HepG2 (cell line): ENCODE data around the gene RNPS1. TPM values are rescaled to one million over a fixed set of nuclear protein-coding genes. Genes with fewer than 3 reads are reported as not detected.

Experiments used
- ATAC-seq: fragments of 200-7000 bp; cut with Tn5 transposase; 3 replicates; pipeline ENCODE4 v1.9.1; 2020; ENCODE audit warnings: mild to moderate bottlenecking, moderate library complexity
- BruUV-seq: library from RNA; stranded (reverse); fragments of 400-500 nt; replicated peaks from 2 replicates; lab custom pipeline; 2021; lab: Mats Ljungman, UMichigan
- CTCF ChIA-PET: fragments of 300-600 bp; formaldehyde crosslinking; extraction: SDS; loops from one replicate; lab custom pipeline; 2021; ENCODE audit warnings: low total read pairs, inconsistent platforms, low intra/inter-chr PET ratio; lab: Yijun Ruan, JAX
- POLR2A ChIA-PET: fragments of 350-600 bp; sonication (Branson Sonifier 250); formaldehyde crosslinking; loops from one replicate; lab custom pipeline; 2020; ENCODE audit warnings: antibody characterized with exemption, inconsistent platforms; lab: Yijun Ruan, JAX
- DNase-seq: peaks from one replicate; pipeline ENCODE4 v3.0.0-alpha.2; 2015; ENCODE audit warnings: low spot score
- FAIRE-seq: peaks from 3 replicates; lab custom pipeline; 2011; peaks lifted over from hg19 to GRCh38; lab: Jason Lieb, UNC
- H2AFZ ChIP-seq: one replicate; pipeline ENCODE4 v1.6.1; 2011; ENCODE audit warnings: low read length, inconsistent platforms
- H3K27ac ChIP-seq: fragments of 300-600 bp; 3 replicates; pipeline ENCODE4 v1.8.0; 2011; ENCODE audit warnings: mixed run types, mild to moderate bottlenecking, mixed read lengths, low read length, inconsistent platforms; ENCODE audit not compliant: insufficient read depth; ENCODE audit errors: extremely low read length
- H3K27me3 ChIP-seq, 2 experiments: fragments of 200-600 bp in 1 of 2; 2 replicates in 1 of 2; 3 replicates in 1 of 2; pipeline versions ENCODE4 v1.6.0 to v1.8.0; 2011; ENCODE audit warnings: low read length in 2 of 2, mild to moderate bottlenecking in 2 of 2, moderate library complexity in 2 of 2, inconsistent platforms in 1 of 2; ENCODE audit not compliant: insufficient read depth in 2 of 2, control insufficient read depth in 1 of 2
- H3K36me3 ChIP-seq, 2 experiments: fragments of 200-600 bp in 1 of 2; replicated peaks in 1 of 2; 2 replicates in 1 of 2; 3 replicates in 1 of 2; pipeline versions ENCODE4 v1.5.1 to v1.8.0; 2011; ENCODE audit warnings: low read length in 2 of 2, inconsistent platforms in 1 of 2; ENCODE audit not compliant: insufficient read depth in 2 of 2, control insufficient read depth in 1 of 2
- H3K4me1 ChIP-seq: 2 replicates; pipeline ENCODE4 v1.5.1; 2012; ENCODE audit warnings: low read length, inconsistent platforms; ENCODE audit not compliant: insufficient read depth
- H3K4me2 ChIP-seq: 2 replicates; pipeline ENCODE4 v1.6.0; 2011; ENCODE audit warnings: low read depth, low read length, inconsistent platforms
- H3K4me3 ChIP-seq, 3 experiments: fragments of 200-600 bp in 1 of 3; sonication (generic), shearing (Covaris generic) in 1 of 3; replicated peaks in 1 of 3; 2 replicates each; pipeline ENCODE4 v1.5.1; 2011 to 2016; ENCODE audit warnings: low read length in 3 of 3, inconsistent platforms in 2 of 3, low read depth in 2 of 3, mild to moderate bottlenecking in 2 of 3, control low read depth in 1 of 3, mixed read lengths in 1 of 3; ENCODE audit not compliant: insufficient read depth in 1 of 3
- H3K79me2 ChIP-seq: one replicate; pipeline ENCODE4 v1.6.1; 2011; ENCODE audit warnings: low read length, inconsistent platforms; ENCODE audit not compliant: insufficient read depth
- H3K9ac ChIP-seq: 2 replicates; pipeline ENCODE4 v1.6.0; 2011; ENCODE audit warnings: mild to moderate bottlenecking, low read depth, low read length, inconsistent platforms; ENCODE audit not compliant: insufficient read depth
- H3K9me3 ChIP-seq: 2 replicates; pipeline ENCODE4 v1.5.1; 2012; ENCODE audit warnings: mild to moderate bottlenecking, low read length
- H4K20me1 ChIP-seq: 2 replicates; pipeline ENCODE4 v1.6.0; 2011; ENCODE audit warnings: inconsistent platforms, mild to moderate bottlenecking, low read length, moderate library complexity; ENCODE audit not compliant: insufficient read depth
- DMTF1 ChIP-seq: sonication (generic); formaldehyde crosslinking; IDR thresholded peaks from 2 replicates; pipeline ENCODE4 v1.4.0; 2020; ENCODE audit warnings: mild to moderate bottlenecking, missing genetic modification reagents
- ELF3 ChIP-seq: IDR thresholded peaks from 2 replicates; pipeline ENCODE4 v1.6.1; 2016; ENCODE audit warnings: missing genetic modification reagents, missing compliant biosample characterization
- ERF ChIP-seq: IDR thresholded peaks from 2 replicates; pipeline ENCODE4 v1.6.1; 2018; ENCODE audit warnings: missing biosample characterization, missing genetic modification reagents
- IKZF1 ChIP-seq: fragments of 450-650 bp; IDR thresholded peaks from 2 replicates; pipeline ENCODE4 v1.7.1; 2016
- JUND ChIP-seq: sonication (generic); formaldehyde crosslinking; IDR thresholded peaks from 2 replicates; pipeline ENCODE4 v1.8.0; 2022; ENCODE audit warnings: mild to moderate bottlenecking, missing genetic modification reagents
- KLF11 ChIP-seq: IDR thresholded peaks from 2 replicates; pipeline ENCODE4 v1.6.1; 2016; ENCODE audit warnings: missing compliant biosample characterization
- NFYC ChIP-seq: IDR thresholded peaks from 2 replicates; pipeline ENCODE4 v1.6.1; 2016; ENCODE audit warnings: missing genetic modification reagents, missing compliant biosample characterization
- PTBP1 ChIP-seq: fragments of 200-400 bp; formaldehyde crosslinking; IDR thresholded peaks from 2 replicates; pipeline ENCODE4 v1.6.1; 2018; ENCODE audit warnings: low read length, low read depth; ENCODE audit not compliant: poor library complexity, severe bottlenecking
- TCF7 ChIP-seq: sonication (generic); IDR thresholded peaks from 2 replicates; pipeline ENCODE4 v1.6.1; 2016; ENCODE audit warnings: antibody characterized with exemption, low read depth
- TRIM22 ChIP-seq: fragments of 450-650 bp; IDR thresholded peaks from 2 replicates; pipeline ENCODE4 v1.6.1; 2017
- ZBTB26 ChIP-seq: IDR thresholded peaks from 2 replicates; pipeline ENCODE4 v1.6.1; 2016; ENCODE audit warnings: missing compliant biosample characterization, missing genetic modification reagents, borderline replicate concordance
- ZHX1 ChIP-seq: sonication (generic); formaldehyde crosslinking; IDR thresholded peaks from 2 replicates; pipeline ENCODE4 v1.8.1; 2022; ENCODE audit warnings: low read depth, mild to moderate bottlenecking, missing genetic modification reagents
- ZNF17 ChIP-seq: sonication (generic); formaldehyde crosslinking; IDR thresholded peaks from 2 replicates; pipeline ENCODE4 v1.5.0; 2020; ENCODE audit warnings: mild to moderate bottlenecking, missing genetic modification reagents
- ZNF317 ChIP-seq: sonication (generic); formaldehyde crosslinking; IDR thresholded peaks from 2 replicates; pipeline ENCODE4 v1.5.0; 2020; ENCODE audit warnings: mild to moderate bottlenecking, missing genetic modification reagents
- ZNF414 ChIP-seq: sonication (generic); formaldehyde crosslinking; IDR thresholded peaks from 2 replicates; pipeline ENCODE4 v1.5.0; 2020; ENCODE audit warnings: missing genetic modification reagents
- ZNF567 ChIP-seq: sonication (generic); formaldehyde crosslinking; IDR thresholded peaks from 2 replicates; pipeline ENCODE4 v1.8.1; 2023; ENCODE audit warnings: mild to moderate bottlenecking, missing genetic modification reagents, borderline replicate concordance
- ZZZ3 ChIP-seq: sonication (generic); formaldehyde crosslinking; IDR thresholded peaks from 2 replicates; pipeline ENCODE4 v1.4.0; 2020; ENCODE audit warnings: missing genetic modification reagents, mild to moderate bottlenecking, borderline replicate concordance
- WGBS: methylation state at CpG from one replicate; pipeline ENCODE4 v1.1.6; 2017; ENCODE audit warnings: low lambda C conversion rate; 5-methylcytosine and 5-hydroxymethylcytosine counted together
- in situ Hi-C: cut with HindIII; loops from 2 replicates; pipeline ENCODE4 v1.10.0; 2017; ENCODE audit warnings: low pct_unique_long_range_greater_than_20kb; ENCODE audit not compliant: extremely low pct_ligation_motif_present
- intact Hi-C: fragments of 100-400 bp; cut with micrococcal nuclease; formaldehyde crosslinking; loops from one replicate; pipeline ENCODE4 v1.10.0; 2022; ENCODE audit not compliant: unreplicated experiment
- polyA plus RNA-seq, 8 experiments: library from polyadenylated mRNA; depleted of rRNA in 3 of 8; stranded (reverse) in 7 of 8; unstranded in 1 of 8; fragments of >200 nt; fragmentation: Illumina TruSeq in 4 of 8; extraction: Trizol in 4 of 8; gene quantifications; 2 replicates each; pipeline versions ENCODE4 v1.2.1 to v1.2.3, GENCODE V29; 2011 to 2016; ENCODE audit warnings: low read depth in 4 of 8, missing spikeins in 1 of 8, mixed read lengths in 1 of 8; ENCODE audit not compliant: insufficient read depth in 1 of 8
- total RNA-seq, 5 experiments: library from RNA; depleted of rRNA; stranded (reverse); fragments of >200 nt; fragmentation: Illumina TruSeq; extraction: Trizol; gene quantifications; 2 replicates each; pipeline ENCODE4 v1.2.3, GENCODE V29; 2016; ENCODE audit warnings: low read depth in 1 of 5

RNPS1 gene
- total and polyA plus RNA-seq, 2 of the 13 experiments (the other 11 are each of a cell fraction or from before 2014, with no cell fraction given) = 126 to 133 TPM

- CTCF ChIA-PET = no interaction called here
- TF ChIP-seq ZNF567 = no peak
- TF ChIP-seq ELF3 (CRISPR knock-in tag) = no peak
- no peak for TF ChIP-seq ZNF17 (CRISPR knock-in tag)
- TF ChIP-seq PTBP1 = no peak
- TF ChIP-seq IKZF1 = no peak
- TF ChIP-seq DMTF1 (CRISPR knock-in tag) = no peak
- TF ChIP-seq JUND = no peak
- no peak for TF ChIP-seq ZHX1
- TF ChIP-seq TRIM22 = no peak
- TF ChIP-seq ZBTB26 = no peak
- TF ChIP-seq ZNF414 = no peak
- TF ChIP-seq ZNF317 = no peak
- no peak for TF ChIP-seq ERF
- no peak for TF ChIP-seq ZZZ3 (CRISPR knock-in tag)
- TF ChIP-seq NFYC (CRISPR knock-in tag) = no peak
- no peak for TF ChIP-seq TCF7
- TF ChIP-seq KLF11 (CRISPR knock-in tag) = no peak
These were observed 49.5 kb upstream of the RNPS1 start for GRCh38 chr16:2317231-2318020.

More at GRCh38 chr16:2317231-2318020, 49.5 kb upstream of the RNPS1 start:
- FAIRE-seq (no peak), DNase-seq (no peak), ATAC-seq (no peak; the same call in 2 of the 3 replicates)
- in situ Hi-C loops = no loop called here
- no peak overlapping the region for H3K9ac ChIP-seq
- no peaks in the 10 kb centered on the region for H3K9me3 ChIP-seq
- no peak overlapping the region for H3K27ac ChIP-seq
- 36% methylated on average over 18 of the region's 26 CpGs for WGBS
- no peaks in the 10 kb centered on the region for H3K36me3 ChIP-seq
- no peaks in the 10 kb centered on the region for H3K4me1 ChIP-seq
- H2AFZ ChIP-seq = no peak overlapping the region
- no peaks in the 10 kb centered on the region for H4K20me1 ChIP-seq
- H3K4me2 ChIP-seq = no peak overlapping the region
- intact Hi-C loops = no loop called here
- BruUV-seq = no TSS peak
- POLR2A ChIA-PET = no interaction called here
- no peak overlapping the region for H3K4me3 ChIP-seq
- H3K27me3 ChIP-seq = peaks cover 8 to 51% of the 10 kb centered on the region in 2 experiments
- no peaks in the 10 kb centered on the region for H3K79me2 ChIP-seq
